Measurements from ENCODE around the gene KCNJ12.
"Not testable (repeated sequence)": the region's sequence is repeated elsewhere in the genome, so short reads cannot be mapped to it uniquely, and the experiment has no call there.

Gene KCNJ12

DNA sequence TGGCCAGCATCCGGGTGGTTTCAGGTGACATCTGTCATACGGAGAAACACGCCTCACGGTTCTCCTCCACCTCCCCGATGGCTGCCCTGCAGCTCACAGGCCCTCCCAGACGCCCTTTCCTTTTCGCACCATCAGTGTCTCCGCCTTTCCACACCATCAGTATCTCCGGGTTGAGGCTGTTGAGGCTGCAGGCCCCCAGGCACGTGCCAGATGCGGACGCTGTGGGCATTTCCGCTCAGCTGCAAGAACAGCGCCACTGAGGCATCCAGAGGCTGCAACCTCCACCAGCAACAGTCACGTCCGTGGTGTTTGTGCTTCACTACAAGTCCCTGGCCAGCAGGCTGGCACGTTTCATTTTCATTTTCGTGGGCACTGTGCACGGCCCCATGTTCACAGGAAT lies 25.7 kb upstream of the KCNJ12 start:
- not testable (repeated sequence) for DNase-seq

DNA sequence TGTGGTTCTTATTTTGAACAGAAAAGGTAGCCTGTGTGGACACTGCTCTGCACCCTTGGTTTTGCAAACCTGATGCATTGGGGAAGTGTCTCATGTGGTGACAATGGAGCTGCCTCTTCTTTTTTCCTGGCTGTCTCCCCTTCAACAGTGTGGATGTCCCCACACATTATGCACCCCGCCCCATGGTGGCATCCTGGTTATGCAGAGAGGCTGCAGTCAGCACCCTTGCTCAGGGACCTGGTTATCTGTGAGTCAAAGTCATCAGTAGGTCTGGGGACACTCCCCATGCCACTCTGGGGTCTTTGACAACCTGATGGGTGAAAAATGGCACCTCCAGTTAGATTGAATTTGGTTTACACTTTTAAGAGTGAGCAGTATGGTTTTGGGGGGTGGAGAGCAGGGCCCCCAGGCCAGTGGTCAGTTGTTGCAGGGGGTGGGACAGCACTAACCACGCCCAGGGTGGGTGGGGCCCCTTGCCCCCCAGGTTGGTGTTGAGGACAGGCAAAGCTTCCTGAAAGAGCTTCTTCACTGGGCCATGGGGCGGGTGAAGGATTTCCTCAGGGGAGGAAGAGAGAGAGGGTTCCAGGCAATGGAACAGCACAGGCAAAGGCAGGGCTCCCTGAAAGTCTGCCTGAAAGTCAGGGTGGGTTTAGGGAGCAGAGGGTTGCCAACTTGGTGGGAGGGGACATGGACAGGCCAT lies 24.6 kb upstream of the KCNJ12 start:
- no peak for DNase-seq

DNA sequence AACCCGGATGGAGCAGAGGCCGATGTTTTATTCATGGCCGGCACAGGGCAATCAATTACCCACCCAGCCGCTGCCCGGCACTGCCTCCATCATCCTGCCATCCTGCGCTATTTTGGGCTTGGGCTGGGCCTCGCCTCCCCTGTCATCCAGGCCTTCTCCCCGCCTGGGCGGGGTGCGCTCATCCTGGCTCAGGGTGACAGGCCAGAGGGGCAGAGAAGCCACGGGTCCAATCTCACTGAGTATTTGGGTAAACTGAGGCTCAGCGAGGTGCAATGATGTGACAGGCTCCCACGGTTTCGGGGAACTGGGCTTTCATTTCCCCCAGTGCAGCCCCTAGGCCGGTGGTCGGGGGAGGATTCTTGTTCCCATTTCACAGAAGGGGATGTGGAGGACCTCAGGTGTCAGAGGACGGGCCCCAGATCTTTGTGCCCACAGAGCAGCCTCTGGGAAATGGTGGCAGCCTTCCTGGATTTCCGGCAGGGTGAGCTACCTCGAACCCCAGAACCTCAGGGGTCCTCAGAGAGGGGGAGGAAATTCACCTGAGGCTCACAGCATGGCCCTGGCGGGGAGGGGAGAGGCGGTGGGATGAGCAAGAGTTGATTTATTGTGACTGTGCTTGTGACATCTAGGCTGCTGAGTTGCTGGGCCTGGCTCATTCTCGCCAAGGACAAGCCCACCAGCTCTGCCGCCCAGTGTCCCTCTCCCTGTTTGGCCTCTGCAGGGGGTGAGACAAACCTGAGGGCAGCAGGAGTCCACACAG lies 23.8 kb upstream of the KCNJ12 start:
- no peak for DNase-seq

DNA sequence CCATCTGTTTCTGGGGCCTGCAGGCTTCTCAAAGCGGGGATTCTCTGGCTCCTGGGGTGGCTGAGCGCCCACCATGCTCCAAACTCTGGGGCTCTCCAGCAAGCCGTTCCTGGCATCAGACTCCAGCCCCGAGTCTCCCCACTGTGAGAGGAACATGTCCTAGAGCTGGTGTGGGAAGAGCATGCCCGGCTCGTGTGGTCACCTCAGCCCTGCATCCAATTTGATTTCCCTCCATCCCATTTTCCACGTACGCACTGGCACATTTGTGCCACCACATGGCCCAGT lies 23.2 kb upstream of the KCNJ12 start:
- no peak for DNase-seq

DNA sequence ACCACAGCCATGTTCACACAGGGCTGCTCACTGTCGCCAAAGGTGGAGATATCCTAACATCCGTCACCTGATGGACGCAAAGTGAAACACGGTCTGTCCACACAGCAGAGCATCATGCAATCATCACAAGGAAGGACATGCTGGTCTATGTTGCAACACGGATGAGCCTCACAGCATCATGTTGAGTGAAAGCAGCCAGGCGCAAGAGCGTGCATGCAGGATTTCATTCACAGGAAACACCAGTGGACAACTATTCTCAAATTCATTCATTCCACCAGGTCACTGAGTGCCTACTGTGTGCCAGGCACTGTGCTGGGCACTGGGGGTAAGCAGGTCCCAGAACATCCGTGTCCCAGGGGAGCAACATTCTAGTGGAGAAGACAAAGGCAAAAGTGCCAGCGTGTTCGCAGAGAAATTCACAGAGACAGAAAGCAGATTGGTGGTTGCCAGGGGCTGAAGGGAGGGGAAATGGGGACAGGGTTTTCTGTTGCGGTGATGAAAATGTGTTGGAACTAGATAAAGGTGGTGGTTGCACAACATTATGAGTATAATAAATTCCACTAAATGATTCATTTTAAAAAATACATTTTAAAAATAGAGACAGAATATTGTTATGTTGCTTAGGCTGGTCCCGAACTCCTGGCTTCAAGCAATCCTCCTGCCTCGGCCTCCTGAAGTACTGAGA lies 22.7 kb upstream of the KCNJ12 start:
- no peak for DNase-seq

DNA sequence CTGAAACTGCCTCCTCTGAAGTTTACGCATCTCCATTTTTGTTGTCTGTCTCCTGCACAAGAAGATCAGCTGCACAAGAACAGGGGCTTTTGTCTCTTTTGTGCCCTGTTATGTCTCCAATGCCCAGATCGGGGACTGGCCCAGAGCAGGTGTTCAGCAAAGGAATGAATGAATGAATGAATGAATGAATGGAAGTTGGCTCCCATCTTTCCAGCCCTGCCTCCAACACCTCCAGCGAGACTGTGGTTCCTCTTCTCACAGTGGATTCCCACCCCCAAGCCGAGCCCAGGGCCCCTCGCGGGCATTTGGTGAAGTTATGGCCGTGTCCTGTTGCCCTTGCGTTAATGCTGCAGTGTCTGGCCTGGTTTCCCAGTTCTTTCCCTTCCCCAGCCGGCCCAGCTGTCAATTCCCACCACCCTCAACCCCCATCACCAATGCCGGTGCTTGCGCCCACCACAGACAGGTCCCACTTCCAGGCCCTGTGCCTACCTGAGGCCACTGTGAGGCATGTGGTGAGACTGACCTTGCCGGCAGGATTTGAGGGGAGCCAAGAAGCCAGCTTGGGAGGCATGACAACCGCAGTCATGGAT lies 21.3 kb upstream of the KCNJ12 start:
- DNase-seq = no peak

DNA sequence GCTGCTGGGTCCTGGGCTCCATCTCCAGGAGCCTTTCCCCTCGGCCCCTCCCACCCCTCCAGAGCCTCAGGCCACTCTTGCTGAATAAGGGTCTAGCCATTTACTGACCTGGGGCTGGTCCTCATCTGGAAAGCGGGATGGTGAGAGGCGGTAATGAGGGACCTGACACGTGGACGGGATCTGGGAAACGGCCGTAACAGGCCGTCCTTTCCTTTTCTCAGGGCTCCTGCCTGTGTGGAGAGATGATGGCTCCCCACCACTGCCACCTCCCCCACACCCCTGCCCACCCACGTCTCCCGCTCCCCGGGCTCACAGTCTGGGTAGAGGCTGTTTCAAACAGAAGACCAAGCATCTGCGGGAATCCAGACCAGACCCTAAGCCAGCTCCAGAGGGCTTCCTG lies 20.6 kb upstream of the KCNJ12 start:
- DNase-seq = no peak

DNA sequence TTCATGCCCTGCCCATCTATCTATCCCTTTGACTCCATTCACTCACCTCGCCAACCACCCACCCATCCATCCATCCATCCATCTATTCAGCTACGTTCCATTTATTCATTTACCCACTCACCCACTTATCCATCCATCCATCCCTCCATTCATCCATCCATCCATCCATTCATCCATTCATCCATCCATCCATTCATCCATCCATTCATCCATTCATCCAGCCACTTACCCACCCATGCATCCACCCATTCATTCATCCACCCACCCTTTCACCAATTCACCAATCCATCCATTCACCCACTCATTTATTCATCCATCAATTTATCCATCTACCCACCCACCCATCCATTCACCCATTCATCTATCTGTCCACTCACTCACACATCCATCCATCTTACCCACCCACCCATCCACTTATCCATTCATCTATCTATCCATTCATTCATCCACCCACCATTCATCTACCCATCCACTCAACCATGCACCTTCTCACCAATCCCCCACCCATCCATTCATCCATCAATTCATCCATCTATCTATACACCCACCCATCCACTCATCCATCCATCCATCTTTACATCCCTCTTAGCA lies 19.5 kb upstream of the KCNJ12 start:
- no peak for DNase-seq

DNA sequence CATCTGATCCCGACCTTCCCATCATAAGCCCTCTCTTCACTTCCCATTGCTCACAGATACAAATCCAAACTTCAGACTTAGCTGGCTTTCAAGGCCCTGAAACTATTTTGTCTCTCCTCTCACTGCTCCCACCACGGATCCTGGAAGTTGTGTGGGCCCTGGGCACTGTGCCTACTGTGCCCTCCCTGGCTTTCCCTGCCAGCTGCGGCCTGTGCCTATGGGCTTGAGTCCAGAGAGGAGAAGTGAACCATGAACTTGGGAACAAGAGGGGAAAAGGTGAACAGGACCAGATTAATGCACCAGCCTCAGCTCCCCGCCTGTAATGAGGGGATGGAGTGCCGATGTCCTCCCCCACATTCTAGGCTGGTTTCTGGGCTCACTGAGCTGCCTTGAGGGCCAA lies 18.9 kb upstream of the KCNJ12 start:
- DNase-seq = no peak

DNA sequence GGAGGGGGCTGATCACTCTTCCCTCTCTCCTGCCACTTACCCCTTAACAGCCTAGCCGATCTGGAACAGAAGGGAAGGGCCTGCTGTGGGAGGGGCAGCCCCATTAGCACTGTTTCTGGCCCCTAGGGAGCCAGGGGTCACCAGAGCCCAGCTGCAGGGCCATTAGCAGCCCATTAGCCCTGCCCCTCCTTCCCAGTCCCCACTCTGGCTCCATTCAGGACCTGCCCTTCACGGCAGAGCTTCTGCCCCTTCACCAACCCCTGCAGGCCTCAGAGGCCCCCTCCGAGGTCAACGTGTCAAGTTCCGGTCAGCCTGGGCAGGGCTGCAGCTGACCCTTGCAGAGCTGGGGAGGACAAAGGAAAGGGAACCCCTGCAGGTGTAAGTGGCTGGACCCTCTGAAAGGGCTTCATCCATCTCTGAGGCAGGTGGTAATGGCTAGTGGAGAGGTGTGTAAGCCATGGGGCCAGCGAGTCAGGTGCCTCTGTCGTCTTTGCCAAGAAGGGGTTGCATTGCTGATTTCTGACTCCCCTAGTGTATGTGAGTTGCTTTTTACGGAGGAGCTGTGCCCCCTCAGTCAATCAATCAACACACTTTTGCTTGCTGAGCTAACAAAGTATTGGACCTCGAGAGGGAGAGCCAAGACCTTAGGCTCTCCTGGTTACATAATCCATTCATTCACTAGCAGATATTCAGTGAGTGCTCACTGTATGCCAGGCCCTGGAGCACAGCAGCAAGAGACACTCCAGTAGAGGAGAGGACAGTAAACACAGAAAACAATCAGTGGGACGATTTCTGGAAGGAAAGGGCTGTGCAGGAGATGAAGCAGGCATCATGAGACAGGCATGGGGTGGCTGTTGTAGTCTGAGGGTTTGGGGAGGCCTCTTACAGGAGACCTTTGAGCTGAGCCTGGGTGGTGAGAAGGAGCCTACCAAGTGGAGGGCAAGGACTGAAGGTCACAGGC lies 18.2 kb upstream of the KCNJ12 start:
- DNase-seq = no peak

DNA sequence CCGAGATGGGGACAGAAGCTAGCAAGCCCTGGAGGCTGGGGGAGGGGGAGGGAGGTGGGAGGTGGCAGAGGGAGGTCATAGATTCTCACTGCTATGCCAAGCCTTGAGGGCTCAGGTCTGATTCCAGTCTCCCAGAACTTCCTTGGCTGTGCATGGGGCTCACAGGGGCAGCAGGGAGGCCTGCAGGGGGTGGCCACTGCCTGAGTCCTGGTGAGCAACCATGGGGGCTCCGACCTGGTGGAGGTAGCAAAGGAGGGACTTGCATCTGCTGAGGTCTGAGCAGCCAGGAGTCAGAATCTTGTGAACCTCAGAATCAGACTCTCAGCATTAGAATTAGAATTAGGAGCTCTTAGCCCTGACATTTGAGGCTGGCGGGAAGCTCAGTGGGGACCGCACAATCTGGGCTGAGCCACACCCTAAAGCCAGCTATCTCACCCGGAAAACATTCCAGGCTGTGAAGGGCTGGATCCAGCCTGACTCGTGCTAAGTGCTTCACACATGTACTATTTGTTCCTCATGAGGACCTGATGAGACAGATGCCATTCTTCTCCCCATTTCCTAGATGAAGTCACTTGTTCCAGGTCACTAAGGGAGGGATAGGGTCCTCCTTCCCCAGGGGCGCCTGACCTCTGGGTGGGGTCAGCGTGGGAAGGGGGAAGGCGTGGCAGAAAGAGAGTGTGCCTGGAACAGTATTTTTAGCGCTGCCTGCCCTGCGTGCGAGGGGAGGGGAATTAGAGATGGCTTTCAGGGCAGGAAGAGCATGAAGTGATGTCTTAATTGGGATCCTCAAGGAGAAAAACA lies 17.3 kb upstream of the KCNJ12 start:
- DNase-seq = no peak

DNA sequence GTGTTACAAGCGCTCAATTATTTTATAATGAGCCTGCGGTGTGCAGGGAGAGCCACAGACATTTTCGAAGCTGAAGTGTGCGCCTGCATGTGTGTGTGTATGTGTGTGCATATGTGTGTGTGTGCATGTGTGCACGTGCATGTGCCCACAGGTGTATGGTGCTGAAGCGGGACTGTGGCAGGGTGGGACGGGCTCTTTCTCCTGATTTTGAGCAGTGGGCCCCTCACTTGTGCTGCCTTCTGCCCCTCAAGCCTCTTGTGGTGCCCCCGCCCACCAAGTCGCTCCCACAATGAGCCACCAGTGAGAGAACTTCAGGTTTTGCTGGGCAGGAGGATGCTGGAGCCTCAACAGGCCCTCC lies 16.7 kb upstream of the KCNJ12 start:
- DNase-seq = no peak

DNA sequence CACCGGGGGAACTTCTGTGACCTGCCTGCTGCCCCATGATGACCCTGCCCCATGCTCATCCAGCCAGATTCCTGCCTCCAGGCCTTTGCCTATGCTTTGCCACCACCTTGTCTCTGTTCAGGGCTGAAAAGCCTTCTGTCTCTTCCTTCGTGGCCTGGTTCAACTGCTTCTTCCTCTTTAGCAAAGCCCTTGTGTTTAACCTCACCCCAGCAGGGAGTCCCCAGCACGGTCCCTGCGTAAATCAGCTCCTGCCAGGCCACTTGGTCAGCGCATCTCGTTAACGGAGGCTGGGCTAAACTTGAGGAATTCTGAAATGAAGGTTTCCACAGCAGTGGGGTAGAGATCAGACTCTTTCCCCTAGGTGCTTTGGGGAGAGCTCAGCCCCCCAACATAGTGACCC lies 16.1 kb upstream of the KCNJ12 start:
- no peak for DNase-seq

DNA sequence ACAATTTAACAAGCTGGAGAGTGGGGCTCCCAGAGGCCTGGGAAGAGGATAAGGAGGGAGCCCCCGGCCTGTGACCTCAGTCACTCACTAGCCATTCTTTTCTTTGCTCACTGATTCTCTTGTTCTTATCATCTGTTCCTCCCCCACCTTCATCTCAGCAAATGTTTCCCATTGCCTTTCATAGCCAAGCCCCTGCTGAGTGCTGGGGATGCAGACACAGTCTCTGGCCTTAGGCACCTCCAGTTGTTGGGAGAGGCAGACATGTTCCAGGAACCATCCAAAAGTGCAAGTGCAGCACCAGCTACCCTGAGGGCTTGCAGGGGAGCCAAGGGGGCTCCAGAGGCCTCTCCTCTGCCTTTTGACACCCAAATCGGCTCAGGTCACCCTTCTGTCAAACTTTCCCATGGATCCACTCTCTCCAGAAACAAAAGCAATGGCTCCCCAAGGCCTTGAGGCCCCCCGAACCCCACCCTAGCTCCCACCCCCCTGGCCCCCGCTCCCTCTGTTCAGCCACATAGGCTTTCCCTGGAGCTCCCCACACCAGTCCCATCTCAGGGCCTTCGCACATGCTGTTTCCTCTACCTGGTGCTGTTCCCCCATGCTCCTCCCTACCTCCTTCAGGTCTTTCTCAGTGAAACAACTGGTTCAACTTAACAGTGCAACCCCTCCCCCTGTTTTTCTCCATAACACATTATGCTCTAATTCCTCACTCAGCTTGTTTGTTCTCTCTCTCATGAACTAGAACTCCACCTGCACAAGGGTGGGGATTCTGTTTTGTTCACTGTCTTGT lies 14.9 kb upstream of the KCNJ12 start:
- DNase-seq = no peak

DNA sequence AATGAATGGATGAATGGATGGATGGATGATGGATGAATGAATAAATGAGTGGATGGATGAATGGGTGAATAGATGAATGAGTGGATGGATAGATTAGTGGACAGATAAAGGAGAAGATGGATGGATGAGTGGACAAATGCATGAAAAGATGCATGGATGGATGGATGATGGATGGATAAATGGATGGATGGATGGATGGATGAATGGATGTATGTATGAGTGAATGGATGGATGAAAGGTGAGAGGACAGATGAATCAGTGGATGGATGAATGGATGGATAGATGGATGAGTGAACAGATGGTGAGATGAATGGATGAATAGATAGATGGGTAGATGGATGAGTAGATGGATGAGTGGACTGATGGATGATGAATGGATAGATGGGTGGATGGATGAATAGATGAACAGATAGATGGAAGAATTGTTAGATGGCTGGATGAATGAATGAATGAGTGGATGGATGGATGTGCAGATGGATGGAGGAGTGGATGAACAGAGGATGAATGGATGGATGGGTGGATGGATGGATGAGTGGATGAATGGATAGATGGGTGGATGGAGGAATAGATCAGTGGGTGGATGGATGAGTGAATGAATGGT lies 13.7 kb upstream of the KCNJ12 start:
- no peak for DNase-seq

DNA sequence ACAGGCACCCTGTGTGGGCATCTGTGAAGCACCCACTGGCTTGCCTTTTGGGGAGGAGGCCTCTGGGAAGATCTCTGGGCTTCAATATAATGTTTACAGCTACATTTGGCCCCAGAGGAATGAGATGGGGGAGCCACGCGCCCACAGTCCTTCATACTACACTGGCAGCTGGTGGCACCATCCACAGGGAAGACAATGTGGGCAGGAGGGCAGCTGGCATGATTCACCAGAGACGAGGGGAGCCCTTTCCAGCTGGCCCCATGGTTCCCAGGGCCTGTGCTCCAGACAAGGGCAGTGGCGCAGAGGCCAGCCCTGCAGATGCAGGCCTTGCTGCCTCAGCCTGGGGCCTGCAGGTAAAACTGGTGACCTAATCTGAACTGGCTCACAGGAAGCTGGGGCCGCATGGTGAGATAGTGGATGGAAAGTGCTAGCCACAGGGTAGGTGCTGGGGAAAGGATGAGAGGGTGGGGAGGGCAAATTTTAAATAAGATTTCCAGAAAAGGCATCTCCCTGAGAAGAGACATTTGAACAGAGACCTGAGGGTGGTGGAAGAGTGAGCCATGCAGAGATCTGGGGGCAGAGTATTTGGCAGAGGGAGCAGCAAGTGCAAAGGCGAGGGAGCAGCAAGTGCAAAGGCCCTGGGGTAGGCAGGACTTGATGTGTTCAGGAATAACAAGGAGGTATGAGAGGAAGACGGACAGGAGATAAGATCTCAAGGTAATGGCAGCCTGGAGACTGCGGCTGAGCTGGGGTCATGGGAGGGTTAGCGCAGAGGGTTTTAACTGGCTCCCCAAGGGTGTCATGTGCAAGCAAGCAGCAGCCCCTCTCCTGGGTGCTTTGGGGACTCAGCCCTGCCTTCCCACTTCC lies 12.1 kb upstream of the KCNJ12 start:
- no peak for DNase-seq

DNA sequence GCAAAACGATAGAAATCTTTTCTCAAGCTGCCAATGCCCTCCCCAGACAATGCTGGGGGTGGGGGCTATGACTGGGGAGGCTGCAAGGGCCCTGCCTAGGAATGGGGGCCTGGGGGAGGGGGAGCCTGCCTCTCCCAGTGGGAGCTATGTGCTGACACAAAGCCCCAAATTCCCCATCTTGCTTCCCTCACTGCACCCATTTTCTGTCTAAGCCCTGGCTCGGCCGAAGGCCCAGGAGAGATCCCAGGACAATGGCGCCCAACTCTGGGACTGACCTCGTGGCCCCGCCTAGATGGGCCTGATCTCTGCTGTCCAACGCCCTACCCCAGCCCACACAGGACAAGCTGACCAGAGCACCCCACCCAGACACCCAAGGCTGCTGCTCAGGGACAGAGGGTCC lies 11.1 kb upstream of the KCNJ12 start:
- no peak for DNase-seq

DNA sequence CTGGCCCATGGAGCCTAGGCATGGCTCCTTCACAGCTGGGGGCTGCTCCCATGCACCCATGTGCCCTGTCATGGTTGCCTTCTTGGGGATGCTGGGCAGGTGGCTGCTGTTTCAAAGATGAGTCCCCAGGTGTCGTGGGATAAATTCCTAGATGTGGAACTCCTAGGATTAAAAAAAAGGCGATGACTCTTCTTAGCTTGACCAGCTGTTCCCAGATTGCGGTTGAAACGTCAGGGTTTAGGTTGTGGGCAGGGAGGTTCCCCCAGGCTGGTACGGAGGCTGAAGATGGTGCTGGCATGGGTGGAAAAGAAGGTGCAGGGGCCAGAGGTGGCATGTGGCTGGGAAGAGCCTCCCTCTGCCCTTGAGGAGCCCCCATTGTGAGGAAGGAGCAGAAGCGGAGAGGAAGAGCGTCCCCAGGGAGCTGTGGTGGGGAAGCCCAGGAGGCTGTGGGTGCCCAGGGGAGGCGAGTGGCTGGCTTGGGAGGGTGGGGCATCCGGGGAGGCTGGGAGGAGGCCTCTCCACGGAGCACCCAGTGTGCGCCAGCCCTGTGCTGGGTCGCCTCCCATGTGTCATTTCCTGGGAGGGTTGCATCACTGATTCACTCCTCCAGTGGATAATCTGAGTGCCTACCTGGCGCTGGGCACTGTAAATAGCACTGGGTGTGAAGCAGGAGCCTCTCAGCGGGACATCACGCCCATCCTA lies 7.5 kb upstream of the KCNJ12 start:
- DNase-seq = no peak

DNA sequence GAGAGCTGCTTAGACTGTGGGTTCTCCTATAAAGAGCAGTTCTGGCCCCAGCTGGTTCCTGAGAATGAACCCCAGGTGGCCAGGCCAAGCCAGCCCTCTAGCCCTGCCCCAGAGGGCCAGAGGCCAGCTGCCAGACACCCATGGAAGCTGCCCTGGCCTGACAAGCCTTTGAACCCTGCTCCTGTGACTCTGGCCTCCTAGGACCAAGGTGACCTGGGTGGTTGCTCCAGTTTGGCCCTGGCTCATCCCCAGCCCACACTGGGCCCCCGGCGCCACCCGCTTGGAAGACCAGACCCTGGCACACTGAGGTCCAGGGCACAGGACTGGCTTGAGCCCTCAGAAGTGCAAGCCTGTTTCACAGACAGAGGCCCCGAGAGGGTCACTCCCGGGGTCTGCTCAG lies 6.8 kb upstream of the KCNJ12 start:
- no peak for DNase-seq

Data from Kasumi-1 (cell line).